GM21786 (cell line): ENCODE measurements around the gene CTXND1.

Experiments used
- ATAC-seq: cut with Tn5 transposase; IDR thresholded peaks from one replicate; pipeline ENCODE4 v1.9.1; 2021; ENCODE audit not compliant: unreplicated experiment

Gene CTXND1

DNA sequence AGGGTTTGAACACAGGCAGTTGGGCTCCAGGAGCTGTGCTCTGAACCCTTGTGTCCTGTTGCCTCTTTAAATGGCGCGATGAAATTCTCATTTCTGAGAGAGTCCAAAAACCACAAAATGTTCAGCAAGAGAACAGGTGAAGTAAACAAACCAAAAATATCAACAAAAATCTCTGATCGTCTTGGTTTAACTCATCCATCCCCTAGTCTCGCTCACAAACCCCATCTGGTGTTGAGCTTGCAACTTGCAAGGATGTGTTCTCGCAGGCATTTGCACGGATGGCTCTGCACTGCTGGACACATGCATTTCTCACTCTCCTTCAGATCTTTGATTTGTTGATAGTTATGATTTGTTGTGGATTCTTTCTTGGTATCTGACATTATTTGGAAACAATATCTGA is 68.1 kb downstream of the CTXND1 start:
- no peak for ATAC-seq

DNA sequence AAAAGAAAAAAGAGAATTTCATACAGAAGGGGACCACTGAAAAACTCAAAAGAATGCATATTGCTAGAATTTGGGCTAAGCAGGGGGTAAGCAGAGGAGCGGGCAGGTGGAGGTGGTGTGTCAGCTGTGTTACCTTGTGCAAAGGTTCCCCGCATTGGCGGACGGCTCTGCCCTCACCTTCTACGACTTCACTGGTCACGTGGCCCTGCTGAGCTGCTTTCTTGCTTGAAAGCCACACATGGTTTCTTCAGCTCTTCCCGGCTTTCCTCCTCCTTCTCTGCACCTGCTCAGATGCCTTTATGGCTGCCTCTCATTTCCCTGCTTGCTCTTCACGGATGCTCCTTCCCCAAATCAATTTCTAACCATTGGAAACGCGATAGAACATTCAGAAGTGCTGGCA is 68.7 kb downstream of the CTXND1 start:
- ATAC-seq: no peak

DNA sequence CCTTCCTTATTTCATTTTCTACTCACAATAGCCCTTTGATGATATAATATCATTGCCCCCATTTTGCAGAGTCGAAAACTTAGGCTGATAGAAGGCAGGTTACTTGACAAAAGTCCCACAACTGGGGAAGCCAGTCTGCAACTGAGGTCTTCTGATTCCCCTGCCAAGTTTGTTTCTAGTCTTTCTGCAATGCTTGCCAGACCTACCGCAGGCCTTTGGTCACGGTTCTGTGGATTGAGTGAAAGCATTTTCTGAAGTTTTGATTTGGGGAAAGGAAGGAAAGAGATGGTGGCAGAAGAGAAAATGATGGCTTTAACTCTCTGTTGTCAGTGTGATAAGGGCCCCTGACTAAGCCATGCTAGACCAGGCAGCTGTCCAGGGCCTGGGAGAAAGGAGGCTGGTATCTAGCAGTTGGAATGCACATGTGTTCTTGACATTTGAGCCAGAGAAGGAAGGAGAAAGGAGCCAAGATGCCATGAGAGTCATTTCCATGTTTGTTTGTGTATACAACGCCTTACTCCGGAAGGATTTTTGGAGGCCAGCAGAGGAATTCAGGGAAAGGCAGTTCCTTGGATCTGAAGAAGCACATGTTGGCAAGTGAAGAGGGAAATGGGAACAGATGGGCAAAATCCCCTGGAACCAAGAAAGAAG is 69.3 kb downstream of the CTXND1 start:
- ATAC-seq: no peak

DNA sequence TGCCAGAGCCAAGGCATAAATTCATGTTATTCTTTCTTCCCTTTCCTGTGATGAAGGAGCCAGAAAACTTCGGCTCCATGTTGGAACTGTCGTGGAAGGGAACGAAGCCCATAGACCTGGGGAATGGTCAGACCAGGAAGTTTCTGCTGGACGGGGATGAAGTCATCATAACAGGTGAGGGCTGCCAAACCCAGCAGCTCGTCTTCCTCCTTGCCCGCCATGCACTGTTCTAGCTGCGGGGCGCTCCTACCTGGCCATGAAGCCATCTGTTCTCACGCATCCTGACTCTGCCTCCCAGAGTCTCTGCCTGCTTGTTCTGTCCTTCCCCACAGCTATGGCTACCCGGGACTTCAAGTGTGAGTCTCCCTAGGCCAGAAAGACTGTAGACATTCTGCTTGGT is 71.0 kb downstream of the CTXND1 start:
- ATAC-seq: no peak

DNA sequence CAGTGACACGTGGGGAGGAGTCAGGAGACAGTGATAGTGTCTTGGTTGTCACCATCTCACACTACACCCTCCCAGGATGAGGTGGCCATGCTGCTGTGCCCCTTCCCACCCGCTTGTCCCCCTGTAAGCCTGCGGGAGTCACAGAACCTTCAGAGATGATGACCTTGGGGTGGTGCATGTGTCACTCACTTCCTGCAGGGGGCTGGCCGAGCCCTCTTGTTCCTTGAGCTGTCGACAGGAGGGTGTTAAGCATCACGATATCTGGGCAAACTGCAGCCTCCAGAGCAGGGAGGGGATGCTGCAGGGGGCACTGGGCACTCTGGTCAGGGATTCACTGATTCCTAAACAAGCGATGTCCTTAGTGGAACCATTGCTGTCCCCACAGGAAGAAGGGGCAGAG is 71.5 kb downstream of the CTXND1 start:
- no peak for ATAC-seq

DNA sequence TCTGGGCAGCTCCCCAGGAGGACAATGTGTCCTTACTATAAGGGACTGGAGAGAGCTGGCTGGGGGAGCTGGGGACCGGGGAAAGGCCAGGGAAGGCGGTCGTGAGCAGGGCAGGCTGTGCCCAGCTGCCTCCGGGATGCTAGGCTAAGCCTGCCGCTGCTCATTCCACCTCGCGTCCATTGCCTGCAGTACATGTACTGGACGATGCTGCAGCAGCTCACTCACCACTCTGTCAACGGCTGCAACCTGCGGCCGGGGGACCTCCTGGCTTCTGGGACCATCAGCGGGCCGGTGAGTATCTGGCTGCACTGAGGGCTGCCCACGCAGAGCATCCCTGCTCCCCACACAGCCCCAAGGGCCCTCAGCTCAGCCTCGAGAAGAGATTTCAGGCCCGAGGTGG is 72.1 kb downstream of the CTXND1 start:
- no peak for ATAC-seq

DNA sequence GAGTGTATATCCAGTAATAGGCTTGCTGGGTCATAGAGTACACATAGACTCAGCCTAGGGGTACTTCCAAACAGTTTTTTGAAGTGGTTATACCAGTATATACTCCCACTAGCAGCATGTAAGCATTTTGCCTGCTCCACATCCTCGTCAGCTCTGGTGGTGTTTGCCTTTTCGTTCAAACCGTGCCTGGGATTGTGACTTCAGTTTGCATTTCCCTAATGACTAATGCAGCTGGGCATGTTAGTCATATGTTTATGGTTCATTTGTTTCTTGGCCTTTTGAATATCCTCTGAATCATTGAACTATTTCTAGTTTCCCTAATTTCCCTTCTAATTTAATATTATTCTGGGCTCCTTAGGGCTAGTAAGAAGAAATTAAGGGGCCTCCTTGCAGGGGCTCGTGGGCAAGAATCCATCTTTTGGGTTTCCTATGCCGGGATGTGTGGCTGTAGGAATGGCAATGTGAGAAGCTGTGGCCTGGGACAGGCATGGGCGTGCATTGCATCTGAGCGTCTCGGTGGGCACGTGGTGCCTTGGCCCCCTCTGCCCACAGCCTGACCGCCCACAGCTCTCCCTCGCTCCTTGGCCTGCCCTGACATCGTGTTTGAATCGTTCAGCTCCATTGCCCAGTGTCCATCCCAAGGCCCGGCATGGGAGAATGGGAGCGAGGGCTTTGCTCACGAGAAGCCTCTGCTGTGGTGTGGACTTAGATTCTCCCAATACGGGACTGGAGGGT is 72.8 kb downstream of the CTXND1 start:
- no peak for ATAC-seq

DNA sequence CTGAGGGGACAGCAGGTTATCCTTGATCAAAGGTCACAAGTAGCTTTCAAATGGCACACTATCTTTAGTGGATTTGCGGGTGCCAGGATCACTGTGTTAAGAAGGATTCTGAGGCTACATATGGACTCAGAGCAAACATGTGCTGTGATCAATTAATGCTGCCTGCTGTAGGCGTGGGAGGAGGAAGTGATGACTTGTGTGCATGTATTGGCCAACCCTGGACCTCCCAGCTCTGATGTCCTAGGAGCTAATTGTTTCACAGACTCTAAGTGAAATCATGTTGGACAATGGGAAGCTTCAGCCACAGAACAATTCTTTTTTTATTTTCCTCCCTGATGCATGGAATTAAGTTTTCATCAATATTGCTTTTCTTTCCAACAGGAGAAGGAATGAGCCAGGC is 74.9 kb downstream of the CTXND1 start:
- no peak for ATAC-seq

DNA sequence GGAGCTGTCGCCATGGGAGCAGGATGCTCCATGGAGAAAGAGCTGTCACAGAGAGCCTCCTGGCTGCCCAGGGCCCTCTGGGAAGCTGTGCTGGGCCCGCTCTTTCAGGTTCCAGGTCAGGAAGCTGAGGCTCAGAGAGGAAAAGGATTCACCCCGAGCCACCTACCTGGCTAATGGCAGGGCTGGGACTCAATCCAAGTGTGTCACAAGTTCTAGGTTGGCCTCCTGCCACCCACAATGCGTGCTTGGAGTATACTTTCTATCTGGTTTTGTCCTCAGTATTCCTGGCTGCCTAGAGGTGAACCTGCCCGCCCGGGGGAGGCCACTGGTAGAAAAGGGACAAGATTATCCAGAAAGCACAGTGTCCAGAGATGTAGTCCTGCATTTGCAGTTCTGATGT is 75.6 kb downstream of the CTXND1 start:
- ATAC-seq: no peak

DNA sequence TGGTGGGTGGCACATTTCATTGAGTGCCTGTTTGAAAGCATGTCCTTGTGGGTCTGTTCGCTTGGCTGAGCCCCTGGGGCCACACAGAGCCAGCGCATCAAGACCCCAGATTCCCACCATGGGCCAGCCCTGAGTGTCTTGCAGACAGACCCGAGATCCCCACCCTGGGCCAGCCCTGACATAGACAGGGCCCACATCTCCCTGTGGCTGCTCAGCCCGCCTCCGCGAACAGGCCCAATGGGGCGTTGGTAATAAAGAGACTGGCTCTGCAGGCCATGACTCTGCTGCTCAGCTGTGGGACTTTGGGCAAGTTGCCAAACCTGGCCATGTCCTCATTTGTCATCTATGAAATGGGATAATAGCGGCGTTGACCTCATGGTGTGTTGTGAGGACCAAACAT is 76.6 kb downstream of the CTXND1 start:
- no peak for ATAC-seq

DNA sequence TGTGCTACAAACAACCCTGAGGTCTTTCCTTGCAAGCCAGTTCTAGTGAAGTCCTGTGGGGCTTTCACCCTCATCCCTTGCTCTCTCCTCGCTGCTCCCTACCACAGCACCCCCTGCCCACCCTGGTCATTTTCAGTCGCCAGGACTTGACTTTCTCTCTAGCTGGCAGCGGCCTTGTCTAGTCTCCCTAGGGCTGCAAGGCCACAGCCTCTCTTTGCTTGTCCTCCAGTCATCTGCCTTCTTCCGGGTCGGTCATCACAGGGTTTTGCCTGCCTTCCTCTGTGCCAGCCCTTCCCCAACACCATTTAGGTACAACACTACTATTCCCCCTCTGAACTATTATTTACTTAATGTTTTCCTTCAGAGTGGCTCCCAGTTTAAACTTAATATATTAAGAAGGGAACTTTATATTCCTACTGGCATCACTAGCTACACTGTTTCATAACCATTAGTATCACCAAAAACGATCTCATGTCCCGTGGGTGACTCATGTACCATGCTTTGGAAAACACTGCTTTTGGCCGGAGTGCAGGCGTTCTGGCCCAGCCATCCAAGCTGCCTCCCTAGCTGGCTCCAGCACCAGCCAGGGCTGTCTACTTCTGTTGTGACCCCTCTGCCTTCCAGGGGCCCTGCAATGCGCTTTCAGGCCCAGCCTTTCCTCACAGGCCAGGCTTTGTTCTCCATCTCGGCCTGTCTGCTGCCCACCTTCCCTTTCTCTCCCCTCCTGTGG is 77.8 kb downstream of the CTXND1 start:
- no peak for ATAC-seq

DNA sequence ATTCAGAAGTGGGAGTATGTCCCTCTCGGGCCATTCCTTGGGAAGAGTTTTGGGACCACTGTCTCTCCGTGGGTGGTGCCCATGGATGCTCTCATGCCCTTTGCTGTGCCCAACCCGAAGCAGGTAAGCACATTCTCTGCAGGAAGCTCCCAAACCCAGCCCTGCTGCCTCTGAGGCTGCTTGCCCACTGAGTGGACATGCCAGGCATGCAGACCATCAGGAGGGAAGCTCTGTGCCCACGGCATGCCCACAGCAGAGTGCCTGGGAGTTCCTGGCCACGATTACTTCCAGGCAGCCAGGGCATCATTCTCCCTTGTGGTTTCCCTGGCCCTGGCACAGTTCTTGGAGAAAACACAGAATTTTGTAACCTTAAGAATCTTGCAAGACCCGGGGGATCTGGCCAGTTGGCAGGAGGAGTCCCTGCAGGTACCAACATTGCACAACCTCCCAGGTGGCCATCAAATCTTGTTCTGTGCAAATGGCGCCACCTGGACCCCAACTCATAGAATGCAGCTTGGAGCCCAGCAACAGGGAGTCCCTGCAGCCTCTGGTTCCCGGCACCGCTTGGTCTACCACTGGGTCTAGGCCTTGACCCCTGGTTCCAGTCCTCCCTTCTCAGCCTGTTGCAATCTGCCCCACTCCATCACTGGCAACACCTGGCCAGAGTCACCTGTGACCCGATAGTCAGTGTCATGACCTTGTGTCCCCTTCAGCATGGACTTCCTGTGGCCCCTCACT is 78.8 kb downstream of the CTXND1 start:
- ATAC-seq: peak; percentile 52

DNA sequence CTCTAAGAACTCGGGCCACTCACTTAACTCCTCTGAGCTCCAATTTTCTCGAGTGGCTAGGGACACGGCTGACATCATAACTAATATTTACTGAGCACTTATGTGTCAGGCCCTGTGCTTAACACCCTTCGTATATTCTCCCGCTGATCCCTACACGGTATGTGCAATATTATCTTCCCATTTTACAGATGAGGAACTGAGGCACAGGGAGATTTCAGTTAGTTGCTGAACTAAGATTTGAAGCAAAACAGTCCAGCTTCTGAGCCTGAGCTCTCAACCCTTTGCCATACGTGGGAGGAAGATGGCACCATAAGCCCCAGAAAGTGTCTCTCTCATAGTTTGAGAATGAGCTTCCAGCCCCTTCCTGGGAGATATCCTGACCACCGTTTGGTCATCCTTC is 79.6 kb downstream of the CTXND1 start:
- ATAC-seq: no peak

DNA sequence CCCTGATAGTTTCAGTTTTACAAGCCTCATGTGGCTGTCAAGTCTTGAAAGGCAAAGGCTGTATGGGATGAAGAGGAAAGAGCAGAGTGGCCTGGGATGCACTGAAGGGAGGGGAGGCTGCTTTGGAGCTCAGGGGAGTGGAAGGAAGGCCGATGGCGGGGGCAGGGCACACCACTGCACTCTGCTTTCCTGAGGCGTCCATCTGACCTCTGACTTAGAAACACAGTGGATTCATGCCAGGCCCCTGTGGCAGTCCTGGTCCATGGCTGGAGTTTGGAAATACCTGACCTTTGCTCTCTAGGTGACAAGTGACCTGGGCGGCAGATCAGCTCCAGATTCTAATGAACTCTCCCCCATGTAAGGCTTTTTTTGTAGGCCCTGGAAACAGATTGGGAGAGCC is 80.2 kb downstream of the CTXND1 start:
- no peak for ATAC-seq

DNA sequence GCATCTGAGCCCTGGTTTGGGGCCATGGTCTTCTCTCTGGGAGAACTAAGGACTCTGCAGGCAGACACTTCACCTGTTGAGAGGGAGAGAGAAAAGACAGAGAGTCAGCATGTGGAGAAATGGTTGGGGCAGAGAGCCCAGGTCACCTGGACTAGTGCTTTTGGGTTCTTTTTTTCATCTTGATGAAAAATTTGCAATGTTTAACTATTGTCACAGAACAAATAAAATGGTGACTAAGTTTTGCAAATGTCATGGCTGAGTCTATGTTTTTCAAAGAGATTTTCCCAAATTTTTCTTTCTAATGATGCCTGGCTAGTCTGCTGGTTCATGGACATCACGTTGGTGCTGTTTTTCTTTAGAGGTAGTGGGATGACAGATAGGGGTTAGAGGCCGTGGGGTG is 81.4 kb downstream of the CTXND1 start:
- ATAC-seq: no peak

DNA sequence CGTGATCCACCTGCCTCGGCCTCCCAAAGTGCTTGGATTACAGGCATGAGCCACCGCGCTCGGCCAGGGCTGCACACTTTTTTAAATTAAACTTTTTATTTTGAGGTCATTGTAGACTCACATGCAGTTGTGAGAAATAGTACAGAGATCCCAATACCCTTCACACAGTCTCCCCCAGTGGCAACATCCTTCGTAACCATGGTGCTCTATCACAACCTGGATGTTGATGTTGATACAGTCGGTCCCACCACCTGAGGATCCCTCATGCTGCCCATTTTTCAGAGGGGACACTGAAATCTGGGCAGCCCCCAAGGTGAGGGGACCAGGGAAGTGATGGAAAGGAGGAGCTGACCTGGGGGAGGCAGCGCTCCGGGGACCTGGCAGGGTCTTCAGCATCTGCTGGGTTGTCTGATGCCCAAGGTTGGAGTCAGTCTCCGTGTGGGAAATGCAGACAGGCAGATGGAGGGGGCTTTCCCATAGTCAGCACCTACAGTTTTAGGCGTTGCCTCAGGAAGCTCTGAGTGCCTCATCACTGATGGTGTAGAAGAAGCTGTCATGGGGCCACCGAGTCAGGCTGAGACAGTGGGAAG is 82.2 kb downstream of the CTXND1 start:
- no peak for ATAC-seq

DNA sequence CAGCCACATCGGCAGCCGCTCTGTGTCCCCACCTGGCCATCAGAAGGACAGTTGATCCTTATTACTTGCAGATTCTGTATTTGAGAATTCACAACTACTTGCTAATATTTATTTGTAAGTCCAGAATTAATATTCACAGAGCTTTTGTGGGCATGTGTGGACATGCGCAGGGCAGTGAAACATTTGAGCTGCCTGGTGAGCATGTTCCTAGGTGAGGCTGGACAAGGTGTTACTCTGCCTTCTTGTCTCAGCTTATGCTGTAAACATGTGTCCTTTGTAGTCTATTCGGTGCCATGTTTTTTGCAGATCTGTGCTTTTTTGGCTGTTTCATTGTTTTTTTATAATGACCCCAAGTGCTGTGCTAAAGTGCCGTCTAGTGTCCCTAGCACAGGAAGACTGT is 83.6 kb downstream of the CTXND1 start:
- no peak for ATAC-seq

DNA sequence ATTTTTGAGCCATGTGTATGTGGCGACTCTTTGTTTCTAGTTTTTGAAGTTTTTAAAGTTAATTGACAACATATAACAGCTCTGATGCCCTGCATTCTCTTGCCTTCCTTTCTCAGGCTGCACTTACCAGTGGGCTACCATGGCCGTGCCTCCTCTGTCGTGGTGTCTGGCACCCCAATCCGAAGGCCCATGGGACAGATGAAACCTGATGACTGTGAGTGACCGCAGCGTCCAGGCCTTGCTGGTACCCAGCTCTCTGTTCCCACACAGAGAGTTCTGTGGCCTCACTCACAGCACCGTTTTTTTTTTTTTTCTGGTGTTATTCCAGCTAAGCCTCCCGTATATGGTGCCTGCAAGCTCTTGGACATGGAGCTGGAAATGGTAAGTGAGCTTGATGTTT is 84.1 kb downstream of the CTXND1 start:
- ATAC-seq: no peak

DNA sequence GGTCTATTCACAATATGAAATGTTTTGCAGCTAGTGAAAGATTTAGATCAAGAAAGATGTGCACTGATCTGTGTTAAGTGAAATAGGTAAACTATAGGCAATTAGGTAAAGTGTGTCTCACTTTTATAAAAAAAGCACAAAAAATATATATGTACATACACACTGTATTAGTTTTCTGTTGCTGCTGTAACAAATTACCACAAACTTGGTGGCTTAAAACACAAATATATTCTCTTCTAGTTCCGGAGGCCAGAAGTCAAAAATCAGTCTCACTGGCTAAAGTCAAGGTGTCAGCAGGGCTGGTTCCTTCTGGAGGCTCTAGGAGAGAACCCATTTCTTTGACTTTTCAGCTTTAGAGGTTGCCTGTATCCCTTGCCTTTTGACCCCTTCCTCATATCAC is 88.1 kb downstream of the CTXND1 start:
- no peak for ATAC-seq

DNA sequence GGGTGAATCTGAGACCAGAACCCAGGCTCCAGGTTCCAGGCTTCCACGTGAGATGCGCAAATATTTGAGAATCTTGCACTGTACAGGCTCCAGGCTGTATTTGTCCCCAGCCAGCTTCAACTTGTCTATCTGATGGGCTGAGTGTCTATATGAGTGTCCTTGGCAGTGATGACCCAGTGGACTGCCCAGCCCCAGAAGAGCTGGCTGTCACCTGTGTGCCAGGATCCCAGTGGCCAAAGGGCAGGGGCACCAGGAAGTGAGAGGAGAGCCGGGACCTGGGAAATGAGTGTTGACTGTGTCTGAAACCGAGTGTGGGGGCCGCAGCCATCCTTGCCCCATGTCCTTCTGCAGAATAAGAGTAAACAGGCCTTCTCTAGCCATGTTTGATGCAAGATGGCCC is 88.8 kb downstream of the CTXND1 start:
- no peak for ATAC-seq

DNA sequence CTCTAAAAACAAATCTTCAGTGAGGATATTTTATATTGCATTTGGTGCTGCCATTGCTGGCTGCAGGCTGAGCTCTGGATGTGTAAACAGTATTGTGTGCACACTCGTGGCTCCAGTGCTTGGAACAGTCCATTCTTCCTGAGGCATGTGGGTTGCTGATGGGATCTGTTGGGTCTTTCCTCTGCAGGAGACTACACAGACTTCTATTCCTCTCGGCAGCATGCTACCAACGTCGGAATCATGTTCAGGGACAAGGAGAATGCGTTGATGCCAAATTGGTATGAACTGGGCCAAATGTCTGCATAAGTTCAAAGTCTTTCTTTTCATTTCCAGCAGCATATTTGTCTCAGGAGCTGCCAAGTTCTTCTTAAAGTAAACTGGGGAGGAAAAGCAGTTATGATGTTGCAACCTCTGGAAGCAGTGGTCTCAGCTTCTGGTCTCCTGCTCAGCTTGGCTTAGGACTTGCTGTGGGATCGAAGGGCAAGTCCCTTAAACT is 89.9 kb downstream of the CTXND1 start:
- no peak for ATAC-seq
